Activated gamma-delta T cell (primary cell): ENCODE results near the gene FAM72C.
"Not testable (repeated sequence)": the region's sequence is repeated elsewhere in the genome, so short reads cannot be mapped to it uniquely, and the experiment has no call there.

Source experiments
- DNase-seq: peaks from one replicate; lab custom pipeline; 2025; lab: John Stamatoyannopoulos, UW
- total RNA-seq, 2 donors: gene quantifications; one replicate each; lab custom pipeline; 2026; lab: John Stamatoyannopoulos, UW

The FAM72C gene
- 0.13 to 0.15 reads per million in 2 donors for total RNA-seq

- DNase-seq: not testable (repeated sequence)
Observed at GRCh38 chr1:143971924-143972700, at the start of gene FAM72C. FAM72C (minus strand) TSS chr1:143971986; CDS start chr1:143971141, 845 bp downstream.

- not testable (repeated sequence) for DNase-seq
Observed at GRCh38 chr1:144020001-144020738, 48.4 kb upstream of the FAM72C start.

- not testable (repeated sequence) for DNase-seq
Observed at GRCh38 chr1:144019101-144019500, 47.3 kb upstream of the FAM72C start.

GRCh38 chr1:144015180-144015966 lies 43.6 kb upstream of the FAM72C start:
- not testable (repeated sequence) for DNase-seq

- DNase-seq: not testable (repeated sequence)
Observed at GRCh38 chr1:144014528-144014927, 42.7 kb upstream of the FAM72C start.

GRCh38 chr1:144014121-144014520 lies 42.3 kb upstream of the FAM72C start:
- DNase-seq: not testable (repeated sequence)

GRCh38 chr1:144012168-144012733 lies 40.5 kb upstream of the FAM72C start:
- not testable (repeated sequence) for DNase-seq

- DNase-seq: not testable (repeated sequence)
Observed at GRCh38 chr1:144009410-144009809, 37.6 kb upstream of the FAM72C start.

GRCh38 chr1:144004259-144004658 lies 32.5 kb upstream of the FAM72C start:
- DNase-seq: not testable (repeated sequence)

GRCh38 chr1:144003306-144004029 lies 31.7 kb upstream of the FAM72C start:
- DNase-seq: not testable (repeated sequence)

GRCh38 chr1:144002141-144002881 lies 30.5 kb upstream of the FAM72C start:
- not testable (repeated sequence) for DNase-seq

- DNase-seq: not testable (repeated sequence)
Observed at GRCh38 chr1:144001077-144001476, 29.3 kb upstream of the FAM72C start.

GRCh38 chr1:143996020-143996419 lies 24.2 kb upstream of the FAM72C start:
- DNase-seq: not testable (repeated sequence)

GRCh38 chr1:143993301-143993907 lies 21.6 kb upstream of the FAM72C start:
- not testable (repeated sequence) for DNase-seq

GRCh38 chr1:143990699-143991098 lies 18.9 kb upstream of the FAM72C start:
- DNase-seq: not testable (repeated sequence)

GRCh38 chr1:143989719-143990118 lies 17.9 kb upstream of the FAM72C start:
- DNase-seq: not testable (repeated sequence)

GRCh38 chr1:143989427-143989712 lies 17.6 kb upstream of the FAM72C start:
- not testable (repeated sequence) for DNase-seq

GRCh38 chr1:143988602-143989426 lies 17.0 kb upstream of the FAM72C start:
- not testable (repeated sequence) for DNase-seq

- DNase-seq: not testable (repeated sequence)
Observed at GRCh38 chr1:143987868-143988267, 16.1 kb upstream of the FAM72C start.
